Mesodermal cell (in vitro differentiated cells): ENCODE data around the gene TMEM174.
"Not testable (repeated sequence)": the region's sequence is repeated elsewhere in the genome, so short reads cannot be mapped to it uniquely, and the experiment has no call there.

Experiments
- H3K27ac ChIP-seq: 2 replicates; pipeline ENCODE4 v1.7.0; 2013; ENCODE audit warnings: mild to moderate bottlenecking, low read depth, low read length, moderate library complexity; ENCODE audit not compliant: severe bottlenecking
- H3K36me3 ChIP-seq: 2 replicates; pipeline ENCODE4 v1.7.1; 2013; ENCODE audit warnings: mild to moderate bottlenecking, low read length, moderate library complexity; ENCODE audit not compliant: control insufficient read depth, insufficient read depth
- H3K4me1 ChIP-seq: one replicate; pipeline ENCODE4 v1.7.1; 2013; ENCODE audit warnings: mild to moderate bottlenecking, low read length; ENCODE audit not compliant: insufficient read depth, control insufficient read depth, poor library complexity, severe bottlenecking
- H3K4me3 ChIP-seq: 2 replicates; pipeline ENCODE4 v1.7.0; 2013; ENCODE audit warnings: low read length, control low read depth, mild to moderate bottlenecking; ENCODE audit not compliant: insufficient read depth, poor library complexity, severe bottlenecking; ENCODE audit errors: extremely low read depth
- H3K9me3 ChIP-seq: 2 replicates; pipeline ENCODE4 v1.7.1; 2013; ENCODE audit warnings: mild to moderate bottlenecking, low read length, moderate library complexity; ENCODE audit not compliant: control insufficient read depth
- WGBS, 2 experiments: methylation state at CpG; one replicate each; pipeline ENCODE4 v1.1.5; 2013; ENCODE audit warnings: missing lambda C conversion rate in 2 of 2; ENCODE audit not compliant: insufficient coverage in 2 of 2; 5-methylcytosine and 5-hydroxymethylcytosine counted together

The TMEM174 gene

DNA sequence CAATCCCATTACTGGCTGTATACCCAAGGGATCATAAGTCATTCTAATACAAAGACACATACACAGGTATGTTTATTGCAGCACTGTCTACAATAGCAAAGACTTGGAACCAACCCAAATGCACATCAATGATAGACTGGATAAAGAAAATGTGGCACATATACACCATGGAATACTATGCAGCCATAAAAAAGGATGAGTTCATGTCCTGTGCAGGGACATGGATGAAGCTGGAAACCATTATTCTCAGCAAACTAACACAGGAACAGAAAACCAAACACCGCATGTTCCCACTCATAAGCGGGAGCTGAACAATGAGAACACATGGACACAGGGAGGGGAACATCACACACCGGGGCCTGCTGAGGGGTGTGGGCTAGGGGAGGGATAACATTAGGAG is 39.7 kb downstream of the TMEM174 start:
- not testable (repeated sequence) for H3K4me3 ChIP-seq, H3K36me3 ChIP-seq, H3K27ac ChIP-seq, H3K9me3 ChIP-seq, H3K4me1 ChIP-seq
- 82 to 86% methylated on average over 1 to 2 of the region's 3 CpGs for WGBS, 2 experiments

- Histone ChIP-seq H3K27ac (no peak overlapping the region), H3K4me1 (peaks cover 3% of the 10 kb centered on the region), H3K4me3 (no peak overlapping the region), H3K36me3 (no peaks in the 10 kb centered on the region), H3K9me3 (no peaks in the 10 kb centered on the region)
- WGBS, 2 experiments, result 68 to 72% methylated on average over 5 to 6 of the region's 6 CpGs
These were observed 40.6 kb downstream of the TMEM174 start for GRCh38 chr5:73213566-73213998.

GRCh38 chr5:73214306-73214705 is 41.3 kb downstream of the TMEM174 start:
- 38 to 50% methylated on average over 2 to 4 of the region's 4 CpGs for WGBS, 2 experiments
- peaks cover 3% of the 10 kb centered on the region for H3K4me1 ChIP-seq
- H3K27ac ChIP-seq, result no peak overlapping the region
- H3K4me3 ChIP-seq, result no peak overlapping the region
- no peaks in the 10 kb centered on the region for H3K36me3 ChIP-seq
- H3K9me3 ChIP-seq, result no peaks in the 10 kb centered on the region

GRCh38 chr5:73214996-73215395 is 42.0 kb downstream of the TMEM174 start:
- 17 to 30% methylated on average over 1 to 2 of the region's 6 CpGs for WGBS, 2 experiments
- Histone ChIP-seq H3K4me1 (peaks cover 3% of the 10 kb centered on the region), H3K36me3 (no peaks in the 10 kb centered on the region), H3K27ac (no peak overlapping the region), H3K4me3 (no peak overlapping the region), H3K9me3 (no peaks in the 10 kb centered on the region)

- H3K27ac ChIP-seq, result no peak overlapping the region
- H3K4me3 ChIP-seq, result peak overlapping the region; percentile 34
- H3K36me3 ChIP-seq, result no peaks in the 10 kb centered on the region
- H3K9me3 ChIP-seq, result no peaks in the 10 kb centered on the region
- peaks cover 3% of the 10 kb centered on the region for H3K4me1 ChIP-seq
- WGBS, 2 experiments, result 18 to 20% methylated on average over 7 to 8 of the region's 10 CpGs
These were observed 42.5 kb downstream of the TMEM174 start for GRCh38 chr5:73215531-73215890.

DNA sequence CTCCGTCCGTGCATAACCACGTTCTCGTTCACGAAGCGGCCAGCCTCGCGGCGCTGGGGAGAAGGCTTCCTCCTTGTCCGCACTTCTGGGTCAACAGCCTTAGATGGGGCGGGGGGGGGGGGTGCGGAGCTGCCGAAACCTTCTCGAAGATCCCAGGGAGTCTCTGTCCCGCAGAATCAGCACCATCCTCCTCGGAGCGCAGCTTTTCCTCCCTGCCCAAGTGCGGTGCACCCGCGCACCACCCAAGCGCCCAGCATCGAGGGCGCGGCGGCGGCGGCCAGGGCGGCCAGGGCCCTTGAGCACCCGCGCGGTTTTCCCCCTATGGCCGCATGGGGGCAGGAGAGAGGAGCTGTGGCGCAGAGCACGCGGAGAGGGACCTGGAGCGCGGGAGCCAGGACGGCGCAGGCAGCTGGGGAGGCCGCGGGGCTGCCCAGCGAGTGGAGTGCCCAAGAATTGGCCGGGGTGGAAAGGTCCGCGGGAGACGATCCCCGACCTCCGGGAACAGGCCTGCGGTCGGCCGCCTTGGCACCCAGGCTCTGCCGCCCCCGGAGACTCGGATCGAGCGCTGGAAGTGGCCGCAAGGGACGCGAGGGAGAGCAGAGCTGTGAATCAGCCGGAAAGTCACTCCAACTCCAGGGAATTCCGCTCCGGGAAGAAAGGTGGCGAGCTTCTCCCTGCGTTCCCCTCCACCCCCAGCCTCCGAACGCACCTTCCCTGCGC is 43.1 kb downstream of the TMEM174 start:
- H3K27ac ChIP-seq, result no peak overlapping the region
- peak overlapping the region; percentile 34 for H3K4me3 ChIP-seq
- 0 to 1% methylated on average over 44 to 54 of the region's 67 CpGs for WGBS, 2 experiments
- H3K4me1 ChIP-seq, result peaks cover 3% of the 10 kb centered on the region
- H3K36me3 ChIP-seq, result no peaks in the 10 kb centered on the region
- no peaks in the 10 kb centered on the region for H3K9me3 ChIP-seq

DNA sequence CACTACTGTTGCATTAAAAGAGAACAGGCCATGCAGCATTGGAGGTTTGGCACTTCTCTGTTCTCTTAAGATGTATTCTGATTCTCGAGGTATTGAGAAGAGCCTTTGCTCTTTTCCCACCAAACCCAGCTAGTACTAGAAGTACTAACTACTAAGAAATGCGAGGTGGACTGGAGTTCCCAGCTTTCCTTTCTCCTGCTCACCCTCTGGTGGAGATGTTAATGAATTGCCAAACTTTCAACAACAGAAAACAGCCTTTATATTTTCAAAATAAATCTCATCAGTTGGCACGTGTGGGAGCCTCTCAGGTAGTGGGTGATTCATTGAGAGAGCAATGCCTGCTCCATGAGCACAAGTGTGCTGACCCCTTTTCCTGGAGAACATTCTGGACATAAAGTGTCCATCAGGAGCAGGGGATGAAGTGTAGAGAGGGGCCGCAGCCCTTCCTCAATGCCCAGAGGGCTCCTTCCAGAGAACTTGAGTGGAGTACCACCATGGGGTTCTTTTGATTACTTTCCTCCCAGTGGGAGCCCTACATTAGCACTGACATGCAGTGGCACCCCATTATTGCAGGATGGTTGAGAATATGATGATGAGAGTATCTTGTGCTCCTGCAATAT is 45.7 kb downstream of the TMEM174 start:
- Histone ChIP-seq H3K4me1 (peaks cover 3% of the 10 kb centered on the region), H3K9me3 (no peaks in the 10 kb centered on the region), H3K36me3 (no peaks in the 10 kb centered on the region), H3K27ac (no peak overlapping the region), H3K4me3 (no peak overlapping the region)
- 55 to 73% methylated on average over 1 to 2 of the region's 4 CpGs for WGBS, 2 experiments

GRCh38 chr5:73219336-73219735 is 46.3 kb downstream of the TMEM174 start:
- H3K4me3 ChIP-seq, H3K4me1 ChIP-seq, H3K9me3 ChIP-seq, H3K27ac ChIP-seq, H3K36me3 ChIP-seq: not testable (repeated sequence)
- WGBS, 2 experiments, result no CpG with 5 or more reads among the region's 3 CpGs

GRCh38 chr5:73221161-73221560 is 48.2 kb downstream of the TMEM174 start:
- Histone ChIP-seq H3K4me3 (no peak overlapping the region), H3K9me3 (no peaks in the 10 kb centered on the region)
- WGBS, 2 experiments, result no CpG with 5 or more reads among the region's 1 CpG

GRCh38 chr5:73221726-73222125 is 48.7 kb downstream of the TMEM174 start:
- Histone ChIP-seq H3K4me3 (no peak overlapping the region), H3K27ac (no peak overlapping the region), H3K4me1 (no peaks in the 10 kb centered on the region), H3K9me3 (no peaks in the 10 kb centered on the region), H3K36me3 (no peaks in the 10 kb centered on the region)

More at GRCh38 chr5:73221161-73221560, 48.2 kb downstream of the TMEM174 start:
- no peaks in the 10 kb centered on the region for H3K4me1 ChIP-seq
- no peak overlapping the region for H3K27ac ChIP-seq
- H3K36me3 ChIP-seq, result no peaks in the 10 kb centered on the region

GRCh38 chr5:73222173-73222572 is 49.2 kb downstream of the TMEM174 start:
- no peak overlapping the region for H3K4me3 ChIP-seq
- H3K9me3 ChIP-seq, result no peaks in the 10 kb centered on the region
- H3K27ac ChIP-seq, result no peak overlapping the region
- H3K36me3 ChIP-seq, result no peaks in the 10 kb centered on the region
- no peaks in the 10 kb centered on the region for H3K4me1 ChIP-seq
- WGBS, 2 experiments, result 75 to 100% methylated on average over 1 to 2 of the region's 4 CpGs
